ENCODE measurements around the gene CNTNAP2. TPM values are rescaled to one million over a fixed set of nuclear protein-coding genes. Genes with fewer than 3 reads are reported as not detected.

CNTNAP2 gene
- total and polyA plus RNA-seq, 7 donors: 0.60 to 2.4 (median 1.7) TPM

GRCh38 chr7:146494952-146495596 lies 378.5 kb downstream of the CNTNAP2 start:
- H3K4me3 ChIP-seq: no peak overlapping the region

DNA sequence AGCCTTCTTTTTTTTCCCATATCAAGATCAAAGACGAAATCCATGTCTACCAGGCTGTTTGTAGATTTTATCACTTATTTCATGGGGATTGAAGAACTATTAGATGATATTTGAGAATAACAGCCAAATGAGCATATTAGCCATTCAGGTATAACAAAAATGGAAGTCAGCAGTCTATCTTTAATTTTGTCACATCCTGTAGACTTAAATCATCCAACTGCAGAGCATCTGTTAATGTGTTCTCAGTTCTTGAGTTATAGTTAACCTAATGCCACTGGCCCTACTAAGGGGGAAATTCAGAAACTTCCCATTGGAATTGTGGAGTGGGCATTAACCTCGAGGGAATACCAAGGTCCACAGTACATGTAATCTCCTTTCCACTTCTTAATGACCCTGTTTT lies 380.1 kb downstream of the CNTNAP2 start:
- Histone ChIP-seq H3K27me3 (no peaks in the 10 kb centered on the region), H3K9me3 (no peaks in the 10 kb centered on the region), H3K27ac (no peak overlapping the region), H3K4me3 (no peak overlapping the region), H3K4me1 (no peaks in the 10 kb centered on the region), H3K36me3 (no peaks in the 10 kb centered on the region)
- intact Hi-C loops (cut with DNase I): no loop called here
- no peak for TF ChIP-seq CTCF (IDR thresholded peaks at IDR 0.05)
- no peak for TF ChIP-seq POLR2A (IDR thresholded peaks at IDR 0.05)
- TF ChIP-seq EP300 (IDR thresholded peaks at IDR 0.05): no peak
- TF ChIP-seq POLR2AphosphoS5 (IDR thresholded peaks at IDR 0.05): no peak
- DNase-seq: no peak
- WGBS, 2 donors: 31 to 58% methylated on average over 2 of the region's 2 CpGs

More at GRCh38 chr7:146494952-146495596, 378.5 kb downstream of the CNTNAP2 start:
- Histone ChIP-seq H3K27me3 (no peaks in the 10 kb centered on the region), H3K27ac (no peak overlapping the region), H3K9me3 (no peaks in the 10 kb centered on the region), H3K36me3 (no peaks in the 10 kb centered on the region), H3K4me1 (no peaks in the 10 kb centered on the region)
- WGBS, 2 donors: 59 to 75% methylated on average over 6 of the region's 6 CpGs
- TF ChIP-seq EP300 (IDR thresholded peaks at IDR 0.05) (no peak), POLR2A (IDR thresholded peaks at IDR 0.05) (no peak), POLR2AphosphoS5 (IDR thresholded peaks at IDR 0.05) (no peak), CTCF (IDR thresholded peaks at IDR 0.05) (no peak)
- intact Hi-C loops (cut with DNase I): no loop called here
- no peak for DNase-seq

DNA sequence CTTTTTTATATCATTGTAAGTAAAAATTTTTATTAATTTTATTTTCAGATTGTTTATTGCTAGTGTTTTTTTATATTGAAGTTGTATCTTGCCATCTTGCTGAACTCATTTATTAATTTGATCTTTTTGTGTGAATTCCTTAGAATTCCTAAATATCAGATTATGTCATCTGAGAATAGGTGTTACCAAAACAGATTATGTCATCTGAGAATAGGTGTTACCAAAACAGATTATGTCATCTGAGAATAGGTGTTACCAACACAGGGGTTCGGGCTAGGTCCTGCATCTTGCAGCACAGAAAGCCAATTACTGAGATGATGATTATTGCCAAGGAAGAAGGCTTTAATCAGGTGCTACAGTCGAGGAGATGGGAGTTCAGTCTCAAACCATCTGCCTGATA lies 383.4 kb downstream of the CNTNAP2 start:
- no peak overlapping the region for H3K4me3 ChIP-seq
- H3K9me3 ChIP-seq: peaks cover 0 to 4% (median 0%) of the 10 kb centered on the region in 4 donors
- intact Hi-C loops (cut with DNase I): no loop called here
- H3K27ac ChIP-seq: no peak overlapping the region
- H3K4me1 ChIP-seq: no peaks in the 10 kb centered on the region
- no peaks in the 10 kb centered on the region for H3K36me3 ChIP-seq
- DNase-seq: no peak
- H3K27me3 ChIP-seq: no peaks in the 10 kb centered on the region
- TF ChIP-seq POLR2AphosphoS5 (IDR thresholded peaks at IDR 0.05) (no peak), POLR2A (IDR thresholded peaks at IDR 0.05) (no peak), CTCF (IDR thresholded peaks at IDR 0.05) (no peak), EP300 (IDR thresholded peaks at IDR 0.05) (no peak)
- 57 to 72% methylated on average over 2 of the region's 2 CpGs for WGBS, 2 donors

- DNase-seq: no peak
- intact Hi-C loops (cut with DNase I): no loop called here
- H3K27ac ChIP-seq: no peak overlapping the region
- H3K4me3 ChIP-seq: no peak overlapping the region
- TF ChIP-seq EP300 (IDR thresholded peaks at IDR 0.05) (no peak), POLR2A (IDR thresholded peaks at IDR 0.05) (no peak)
- 83 to 87% methylated on average over 5 of the region's 5 CpGs for WGBS, 2 donors
- no peaks in the 10 kb centered on the region for H3K36me3 ChIP-seq
- no peaks in the 10 kb centered on the region for H3K4me1 ChIP-seq
- peaks cover 0 to 13% (median 0%) of the 10 kb centered on the region in 4 donors for H3K9me3 ChIP-seq
- H3K27me3 ChIP-seq: no peaks in the 10 kb centered on the region
Observed at GRCh38 chr7:146503844-146504243, 387.2 kb downstream of the CNTNAP2 start.

- TF ChIP-seq POLR2A (IDR thresholded peaks at IDR 0.05) (no peak), CTCF (IDR thresholded peaks at IDR 0.05) (no peak)
- no peaks in the 10 kb centered on the region for H3K27me3 ChIP-seq
- WGBS, 2 donors: 51 to 75% methylated on average over 1 of the region's 1 CpG
- H3K27ac ChIP-seq: no peak overlapping the region
- no peak overlapping the region for H3K4me3 ChIP-seq
- DNase-seq: no peak
- intact Hi-C loops (cut with DNase I): no loop called here
- peaks cover 0 to 13% (median 0%) of the 10 kb centered on the region in 4 donors for H3K9me3 ChIP-seq
- no peaks in the 10 kb centered on the region for H3K4me1 ChIP-seq
- no peaks in the 10 kb centered on the region for H3K36me3 ChIP-seq
Observed at GRCh38 chr7:146510088-146510680, 393.6 kb downstream of the CNTNAP2 start.
